Sigmoid colon (tissue), 4 donors: ENCODE measurements around the gene SPATA20.

Experiments
- EP300 ChIP-seq, 4 donors: sonication (generic); formaldehyde crosslinking; IDR thresholded peaks; one replicate each; pipeline ENCODE4 v1.6.1; 2017; ENCODE audit warnings: antibody characterized with exemption in 4 of 4
- POLR2A ChIP-seq, 2 donors: fragments of 450-650 bp; IDR thresholded peaks; one replicate each; pipeline ENCODE4 v1.6.1; 2016; ENCODE audit warnings: antibody characterized with exemption in 2 of 2, mild to moderate bottlenecking in 2 of 2, moderate library complexity in 2 of 2
- POLR2AphosphoS5 ChIP-seq, 4 donors: sonication (generic); formaldehyde crosslinking; IDR thresholded peaks; one replicate each; pipeline ENCODE4 v1.6.1; 2017; ENCODE audit warnings: antibody characterized with exemption in 4 of 4
- TF ChIP-seq, protein P1 (sequence below), 4 experiments: fragments of 450-650 bp in 3 of 4; fragments of 200-600 bp in 1 of 4; IDR thresholded peaks; one replicate each; pipeline ENCODE4 v1.5.1; 2016 to 2019; ENCODE audit warnings: antibody characterized with exemption in 4 of 4, mild to moderate bottlenecking in 3 of 4, moderate library complexity in 2 of 4

DNA sequence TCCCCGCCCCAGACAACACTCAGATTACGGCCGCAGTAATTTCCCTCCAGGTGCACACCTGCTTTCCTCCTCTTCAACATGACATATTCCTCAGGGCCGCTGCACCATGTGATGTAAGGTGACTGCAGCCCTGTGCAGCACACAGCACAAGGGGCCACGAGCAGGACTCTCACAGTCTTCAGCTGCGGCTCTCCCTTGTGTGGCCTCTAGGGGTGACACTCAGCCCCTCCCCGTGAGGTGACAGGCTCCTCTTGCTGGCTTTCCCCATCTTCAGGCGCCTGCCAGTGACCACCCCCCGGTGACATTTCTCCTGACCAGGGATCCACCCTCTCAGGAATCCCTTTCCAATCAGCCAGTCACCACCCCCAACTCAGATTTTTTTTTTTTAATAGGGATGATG, 56.4 kb downstream of the SPATA20 start:
- no peak for TF ChIP-seq POLR2AphosphoS5 (IDR thresholded peaks at IDR 0.05)
- TF ChIP-seq, protein P1, sequence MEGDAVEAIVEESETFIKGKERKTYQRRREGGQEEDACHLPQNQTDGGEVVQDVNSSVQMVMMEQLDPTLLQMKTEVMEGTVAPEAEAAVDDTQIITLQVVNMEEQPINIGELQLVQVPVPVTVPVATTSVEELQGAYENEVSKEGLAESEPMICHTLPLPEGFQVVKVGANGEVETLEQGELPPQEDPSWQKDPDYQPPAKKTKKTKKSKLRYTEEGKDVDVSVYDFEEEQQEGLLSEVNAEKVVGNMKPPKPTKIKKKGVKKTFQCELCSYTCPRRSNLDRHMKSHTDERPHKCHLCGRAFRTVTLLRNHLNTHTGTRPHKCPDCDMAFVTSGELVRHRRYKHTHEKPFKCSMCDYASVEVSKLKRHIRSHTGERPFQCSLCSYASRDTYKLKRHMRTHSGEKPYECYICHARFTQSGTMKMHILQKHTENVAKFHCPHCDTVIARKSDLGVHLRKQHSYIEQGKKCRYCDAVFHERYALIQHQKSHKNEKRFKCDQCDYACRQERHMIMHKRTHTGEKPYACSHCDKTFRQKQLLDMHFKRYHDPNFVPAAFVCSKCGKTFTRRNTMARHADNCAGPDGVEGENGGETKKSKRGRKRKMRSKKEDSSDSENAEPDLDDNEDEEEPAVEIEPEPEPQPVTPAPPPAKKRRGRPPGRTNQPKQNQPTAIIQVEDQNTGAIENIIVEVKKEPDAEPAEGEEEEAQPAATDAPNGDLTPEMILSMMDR (IDR thresholded peaks at IDR 0.05) = no peak
- no peak for TF ChIP-seq EP300 (IDR thresholded peaks at IDR 0.05)
- TF ChIP-seq POLR2A (IDR thresholded peaks at IDR 0.05) = no peak
